CMK (cell line): ENCODE data around the gene ZG16B.

Source experiments
- DNase-seq: peaks from one replicate; pipeline ENCODE4 v3.0.0-alpha.2; 2010; ENCODE audit warnings: low read depth

The ZG16B gene

DNA sequence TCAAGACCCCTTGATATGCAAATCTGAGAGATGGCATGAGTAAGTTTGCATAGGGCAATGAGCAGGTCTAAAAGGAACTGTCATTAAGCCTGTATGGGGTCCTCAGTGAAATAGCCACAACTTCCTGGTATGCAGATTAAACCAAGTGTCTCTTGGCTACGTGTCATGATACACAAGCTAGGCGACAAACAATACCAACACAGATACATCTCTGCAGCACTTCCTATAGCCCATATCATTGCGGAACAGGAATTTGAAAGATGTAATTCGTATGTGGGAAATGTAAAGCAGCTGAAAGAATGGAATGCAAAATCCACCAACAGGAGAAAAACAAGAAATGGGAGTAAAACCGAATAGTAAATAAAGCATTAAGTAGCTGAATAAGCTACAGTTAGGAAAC is 15.0 kb downstream of the ZG16B start:
- peak; percentile 74 for DNase-seq

DNA sequence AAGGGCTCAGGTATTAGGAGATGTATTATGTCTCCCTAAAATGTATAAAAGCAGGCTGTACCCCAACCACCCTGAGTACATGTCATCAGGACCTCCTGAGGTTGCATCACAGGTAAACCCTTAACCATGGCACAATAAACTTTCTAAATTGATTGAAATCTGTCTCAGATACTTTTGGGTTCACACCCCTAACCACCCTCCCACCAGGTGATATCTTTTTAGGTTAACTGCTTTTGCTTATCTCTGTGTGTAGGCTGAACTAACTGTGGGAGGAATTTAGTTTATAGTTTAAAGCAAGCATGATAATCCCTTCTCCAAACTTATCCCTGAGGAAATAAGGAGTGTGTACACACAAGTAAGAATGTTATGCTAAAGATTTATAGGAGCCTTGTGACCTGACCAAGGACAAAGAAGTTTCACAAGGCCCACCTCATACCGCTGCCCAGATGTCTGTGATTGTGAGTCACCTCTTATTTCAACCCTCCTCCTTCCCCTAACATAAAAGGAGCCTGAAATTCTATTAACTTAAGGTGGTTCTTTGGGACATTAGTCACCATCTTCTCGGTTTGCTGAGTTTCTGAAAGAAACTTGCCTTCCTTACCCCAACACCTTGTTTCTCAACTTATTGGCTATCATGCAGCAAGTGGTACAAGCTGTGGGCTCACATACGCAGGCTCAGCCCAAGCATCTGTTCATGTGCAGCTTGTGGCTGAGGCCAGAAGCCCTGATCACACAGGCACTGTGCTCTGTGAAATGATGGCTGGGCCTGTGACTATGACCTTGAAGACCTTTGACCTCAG is 16.6 kb downstream of the ZG16B start:
- no peak for DNase-seq

DNA sequence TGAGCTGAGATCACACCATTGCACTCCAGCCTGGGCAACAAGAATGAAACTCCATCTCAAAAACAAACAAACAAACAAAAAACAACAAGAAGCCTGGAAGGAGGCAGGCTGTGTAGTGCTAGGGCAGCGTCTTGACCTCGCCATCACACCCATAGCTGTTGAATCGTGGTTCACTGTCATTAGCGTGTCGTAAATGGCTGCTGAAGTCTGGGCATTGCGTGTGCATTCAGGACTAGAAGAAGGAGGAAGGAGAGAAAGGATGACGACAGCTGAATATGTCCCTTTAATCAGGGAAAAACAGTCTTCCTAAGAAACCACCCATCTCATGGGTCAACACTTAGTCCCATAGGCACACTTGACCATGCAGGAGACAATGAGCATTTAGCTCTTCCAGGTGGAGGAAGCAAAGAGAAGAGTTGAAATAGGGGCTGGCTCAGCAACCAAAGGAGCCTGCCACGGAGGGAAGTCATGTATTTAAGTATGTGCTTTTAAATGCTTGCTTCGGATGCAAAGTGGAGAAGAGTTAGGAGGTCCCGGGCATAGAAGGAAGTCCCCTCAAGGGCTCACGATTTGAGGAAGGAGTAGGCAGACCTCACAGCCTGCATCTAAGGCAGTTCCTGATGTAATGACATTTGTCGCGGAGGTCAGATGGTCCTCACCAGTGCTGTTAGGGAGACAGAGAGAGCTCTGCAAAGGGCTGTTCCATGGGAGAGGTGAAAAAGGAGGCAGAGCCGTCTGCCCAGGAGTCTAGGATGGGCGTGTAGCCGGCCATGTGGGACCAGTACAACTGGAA is 19.0 kb downstream of the ZG16B start:
- no peak for DNase-seq

DNA sequence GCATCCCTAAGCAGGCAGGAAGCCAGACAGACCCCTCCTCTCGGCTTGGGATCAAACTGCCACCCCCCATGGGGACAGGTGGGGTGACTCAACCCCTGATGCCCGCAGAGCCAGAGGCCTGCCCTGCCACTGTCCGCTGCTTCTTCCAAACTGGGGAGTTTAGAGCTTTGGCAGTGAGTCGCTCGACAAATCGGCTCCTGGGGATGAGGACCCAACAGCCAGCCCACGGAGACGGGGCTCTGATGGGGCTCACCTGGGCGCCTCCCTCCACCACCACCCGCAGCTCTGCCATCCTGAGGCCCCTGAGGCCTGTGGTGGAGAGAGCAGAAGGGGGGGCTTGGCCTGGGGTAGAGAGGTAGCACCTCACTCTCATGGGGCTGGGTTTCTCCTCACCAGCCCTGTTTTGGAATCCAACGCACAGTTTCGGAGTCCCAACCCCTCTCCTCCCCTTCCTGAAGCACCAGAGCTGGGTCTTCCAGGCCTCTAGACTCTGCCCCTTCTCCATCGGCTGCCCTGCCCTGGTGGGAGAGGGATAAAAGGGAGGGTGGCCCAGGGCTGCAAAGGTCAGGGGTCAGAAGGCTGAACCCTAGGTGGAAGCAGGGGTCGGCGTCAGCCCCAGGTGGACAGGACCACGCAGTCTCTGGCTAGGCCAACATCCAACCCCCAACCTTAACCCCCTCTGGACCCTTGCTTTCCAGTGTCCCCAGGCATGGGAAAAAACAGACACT is 22.1 kb downstream of the ZG16B start:
- DNase-seq, result no peak

DNA sequence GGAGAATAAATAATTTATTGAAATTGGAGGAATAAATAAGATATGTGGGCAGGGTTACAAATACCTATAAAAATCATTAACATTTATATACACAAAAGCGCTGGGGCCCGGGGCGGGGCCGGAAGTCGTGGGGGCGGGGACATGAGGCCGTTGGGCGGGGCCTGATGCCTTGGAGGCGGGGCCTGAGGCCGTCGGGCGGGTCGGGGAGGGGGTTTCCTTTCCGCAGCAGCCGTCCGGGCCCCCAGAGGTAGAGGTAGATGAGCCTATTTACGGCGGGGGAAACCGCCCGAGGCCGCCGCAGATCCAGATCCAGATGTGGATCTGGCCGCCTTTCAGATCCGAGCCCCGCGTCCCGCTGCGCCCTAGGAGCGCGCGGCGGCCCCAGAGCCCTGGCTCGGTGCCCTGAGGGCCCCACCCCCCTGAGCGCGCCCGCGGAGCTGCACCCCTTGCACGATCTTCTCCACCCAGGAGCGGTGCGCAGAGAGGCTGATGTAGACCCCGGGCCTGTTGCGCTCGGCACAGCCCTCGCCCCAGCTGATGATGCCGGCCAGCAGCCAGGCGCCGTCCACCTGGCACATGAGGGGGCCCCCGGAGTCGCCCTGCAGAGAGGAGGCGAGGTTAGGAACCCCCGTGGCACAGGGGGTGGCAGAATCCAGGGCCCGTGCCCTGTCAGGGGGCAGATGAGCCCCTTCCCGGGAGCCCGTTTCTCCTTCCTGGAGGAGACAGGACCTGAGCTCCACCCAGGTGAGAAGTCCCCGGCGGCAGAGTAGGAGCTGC is 22.8 kb downstream of the ZG16B start:
- no peak for DNase-seq

DNA sequence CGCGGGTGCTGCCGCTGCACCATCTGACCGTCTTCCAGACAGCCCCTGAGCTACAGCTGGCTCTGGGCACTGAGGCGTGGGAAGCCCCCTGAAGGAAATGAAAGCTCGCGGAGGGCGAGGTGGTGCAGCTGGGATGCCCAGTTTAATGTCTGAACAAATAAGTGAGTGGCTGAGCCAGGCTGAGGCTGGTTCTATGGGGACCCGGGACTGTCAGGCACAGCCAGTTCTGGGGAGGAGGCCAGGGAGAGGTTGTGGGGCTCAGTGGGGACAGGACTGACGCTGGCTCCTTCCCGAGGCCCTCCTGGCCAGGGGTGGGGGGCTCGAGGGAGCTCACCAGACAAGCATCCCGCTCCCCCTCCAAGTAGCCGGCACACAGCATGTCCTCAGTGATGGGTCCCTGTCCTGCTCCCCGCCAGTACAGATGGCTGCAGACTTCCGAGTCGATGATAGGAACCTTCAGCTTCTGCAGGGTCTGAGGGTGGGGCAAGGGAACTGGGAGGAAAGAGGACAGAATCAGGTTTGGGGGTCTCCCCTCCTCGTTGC is 23.5 kb downstream of the ZG16B start:
- DNase-seq, result no peak

DNA sequence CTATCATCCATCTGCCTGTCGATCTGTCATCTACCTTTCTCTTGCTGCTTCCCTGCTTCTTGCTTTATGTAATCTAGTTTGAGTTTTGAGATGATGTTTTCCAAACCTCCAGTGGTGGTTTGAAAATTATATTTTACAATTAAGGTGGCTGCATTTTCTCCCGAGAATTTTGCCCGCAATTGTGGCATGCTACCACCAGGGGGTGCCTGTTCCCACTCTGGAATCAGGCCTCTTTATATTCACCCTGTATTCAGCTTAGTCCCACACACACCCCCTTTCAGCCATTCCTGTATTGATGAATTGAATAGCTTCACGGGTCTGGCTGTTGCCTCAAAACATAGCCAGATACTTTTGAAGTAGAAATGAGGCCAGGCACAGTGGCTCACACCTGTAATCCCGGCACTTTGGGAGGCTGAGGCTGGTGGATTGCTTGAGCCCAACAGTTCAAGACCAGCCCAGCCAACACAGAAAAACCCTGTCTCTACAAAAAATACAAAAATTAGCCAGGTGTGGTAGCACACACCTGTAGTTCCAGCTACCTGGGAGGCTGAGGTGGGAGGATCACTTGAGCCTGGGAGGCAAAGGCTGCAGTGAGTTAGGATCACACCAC is 24.7 kb downstream of the ZG16B start:
- DNase-seq, result no peak

DNA sequence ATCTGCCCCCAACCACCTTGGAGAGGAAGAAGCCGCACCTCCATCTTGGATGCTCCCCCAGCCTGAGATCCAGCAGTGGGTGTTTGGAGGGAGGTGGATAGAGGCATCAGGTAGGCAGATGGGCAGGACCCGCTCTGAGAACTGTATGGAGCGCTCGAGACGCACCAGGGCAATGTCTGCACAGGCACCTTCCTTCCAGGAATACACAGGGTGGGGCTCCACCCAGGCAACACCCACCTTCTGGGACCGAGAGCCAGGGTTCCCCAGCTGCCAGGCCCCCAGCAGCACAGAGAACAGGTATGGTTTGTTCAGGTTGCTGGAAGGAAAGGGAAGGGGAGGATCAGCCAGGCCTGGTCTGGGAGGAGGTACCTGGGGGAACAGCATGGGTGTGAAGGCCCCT is 25.4 kb downstream of the ZG16B start:
- no peak for DNase-seq

DNA sequence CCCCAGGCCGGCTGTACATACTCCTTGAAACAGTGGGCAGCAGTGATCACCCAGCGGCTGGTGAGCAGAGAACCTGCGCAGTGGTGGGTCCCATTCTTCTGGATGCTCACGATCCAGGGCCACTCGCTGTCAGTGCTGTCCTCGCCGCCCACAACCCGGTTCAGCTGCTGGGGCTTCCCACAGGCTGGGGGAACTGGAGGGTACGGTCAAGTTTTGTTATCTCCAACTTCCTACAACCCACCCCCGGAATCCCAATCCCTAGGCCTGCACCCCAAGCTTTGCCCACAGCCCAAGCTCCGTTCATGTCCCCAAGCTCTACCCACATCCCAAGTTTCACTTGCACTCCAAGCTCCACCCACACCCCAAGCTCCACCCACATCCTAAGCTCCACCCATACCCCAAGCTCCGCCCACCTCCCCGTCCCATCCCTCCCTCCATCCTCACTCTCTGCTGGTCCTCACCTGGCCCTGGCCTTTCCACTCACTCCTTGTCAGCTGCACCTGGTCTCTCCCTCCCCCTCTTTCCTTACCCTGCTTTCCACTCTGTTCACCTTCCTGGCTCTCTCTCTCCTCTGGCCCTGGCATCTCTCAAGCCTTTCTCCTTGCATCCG is 26.1 kb downstream of the ZG16B start:
- peak; percentile 30 for DNase-seq

DNA sequence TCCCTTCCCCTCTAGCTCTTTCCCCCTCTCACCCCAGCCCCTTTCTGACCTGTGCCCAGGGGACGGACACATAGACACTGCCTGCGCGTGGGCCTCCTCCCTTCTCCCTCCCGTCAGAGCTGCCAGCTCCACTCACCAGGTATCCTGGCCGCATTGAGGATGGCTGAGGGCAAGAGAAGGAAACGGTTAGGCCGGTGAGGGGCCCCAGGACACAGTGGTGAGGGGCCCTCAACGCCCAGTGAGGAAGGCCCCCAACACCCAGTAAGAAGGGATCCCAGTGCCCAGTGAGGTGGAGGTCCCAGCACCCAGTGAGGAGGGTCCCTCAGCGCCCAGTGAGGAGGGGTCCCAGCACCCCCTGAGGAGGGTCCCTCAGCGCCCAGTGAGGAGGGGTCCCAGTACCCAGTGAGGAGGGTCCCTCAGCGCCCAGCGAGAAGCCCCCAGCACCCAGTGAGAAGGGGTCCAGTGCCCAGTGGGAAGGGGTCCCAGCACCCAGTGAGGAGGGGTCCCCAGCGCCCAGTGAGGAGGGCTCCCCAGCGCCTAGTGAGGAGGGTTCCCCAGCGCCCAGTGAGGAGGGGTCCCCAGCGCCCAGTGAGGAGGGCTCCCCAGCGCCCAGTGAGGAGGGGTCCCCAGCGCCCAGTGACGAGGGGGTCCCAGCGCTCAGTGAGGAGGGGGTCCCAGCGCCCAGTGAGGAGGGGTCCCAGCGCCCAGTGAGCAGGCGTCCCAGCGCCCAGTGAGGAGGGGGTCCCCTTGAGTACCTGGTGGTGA is 26.8 kb downstream of the ZG16B start:
- no peak for DNase-seq

DNA sequence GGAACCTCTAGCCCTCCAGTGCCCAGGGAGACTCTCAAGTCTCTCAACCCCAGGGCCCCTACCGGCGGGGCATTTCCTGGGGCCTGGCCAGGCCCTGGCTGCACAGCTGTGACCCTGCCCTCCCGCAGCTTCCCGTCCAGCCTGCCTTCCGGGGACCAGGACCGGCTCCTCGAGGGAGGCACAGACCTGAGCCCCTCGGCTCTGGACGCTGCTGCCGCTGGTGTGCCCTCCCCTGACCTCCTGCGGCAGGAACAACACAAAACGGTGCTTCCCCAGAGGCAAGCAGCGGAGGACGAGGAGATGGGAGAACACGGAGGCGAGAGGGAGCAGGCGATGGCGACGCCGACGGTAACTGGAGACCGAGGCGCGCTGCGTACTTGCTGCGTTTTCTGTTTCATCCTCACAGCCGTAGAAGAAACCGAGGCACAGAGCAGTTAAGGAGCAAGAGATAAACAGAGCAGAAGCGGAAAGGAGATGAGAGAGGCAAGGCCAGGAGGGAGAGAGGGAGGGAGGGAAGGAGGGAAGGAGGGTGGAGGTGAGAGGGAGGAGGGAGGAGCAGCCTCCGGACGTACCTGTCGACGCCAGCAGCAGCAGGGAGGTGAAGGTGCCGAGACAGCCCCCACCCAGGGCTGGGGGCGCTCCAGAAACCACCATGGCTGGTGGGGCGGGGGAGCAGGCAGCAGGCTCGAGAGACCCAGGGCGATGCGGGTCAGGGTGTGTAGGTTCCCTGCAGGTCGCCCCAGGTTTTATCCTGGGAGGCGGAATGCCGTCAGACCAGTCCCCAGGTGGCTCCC is 27.5 kb downstream of the ZG16B start, which contains the start of gene PRSS22:
Gene PRSS22, minus strand, starts transcription at position 720 of the 794 bp plus-strand sequence. Its CDS starts 66 bp downstream, at position 654.
- DNase-seq, result no peak

DNA sequence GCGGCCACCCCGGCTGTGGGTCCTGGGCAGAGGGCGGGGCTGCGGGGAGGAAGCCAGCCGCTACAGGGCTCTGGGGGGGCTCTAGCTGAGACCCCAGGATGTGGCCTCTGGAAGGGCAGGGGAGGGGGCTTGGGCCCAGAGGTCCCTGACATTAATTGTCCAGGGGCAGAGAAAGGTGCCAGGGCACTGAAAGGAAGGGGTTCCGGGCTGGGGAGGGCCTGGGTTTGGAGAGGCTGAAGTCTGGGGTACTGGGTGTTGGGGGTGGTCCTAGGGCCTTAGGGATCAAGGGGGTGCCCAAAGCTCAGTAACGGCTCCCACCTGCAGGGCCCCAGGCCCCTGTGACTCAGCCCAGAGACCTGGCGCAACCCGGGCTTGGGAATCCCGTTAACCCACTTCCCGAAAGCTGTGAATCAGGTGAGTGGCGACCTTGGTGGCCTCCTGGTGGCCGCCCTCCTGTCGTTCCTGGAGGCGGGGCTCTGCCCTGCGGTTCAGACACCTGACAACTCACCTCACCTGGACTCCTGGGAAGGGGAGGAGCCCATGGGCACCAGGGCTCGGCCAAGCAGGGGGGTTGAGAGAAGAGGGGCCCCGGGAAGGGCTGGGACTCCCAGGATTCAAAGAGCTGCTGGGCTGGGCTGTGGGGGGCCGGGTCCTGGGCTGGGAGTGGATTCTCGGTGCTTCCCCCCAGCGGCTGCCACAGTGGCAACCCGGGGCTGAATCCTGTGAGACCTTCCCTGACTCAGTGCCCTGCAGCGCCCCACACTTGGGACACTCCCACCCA is 28.3 kb downstream of the ZG16B start:
- no peak for DNase-seq

DNA sequence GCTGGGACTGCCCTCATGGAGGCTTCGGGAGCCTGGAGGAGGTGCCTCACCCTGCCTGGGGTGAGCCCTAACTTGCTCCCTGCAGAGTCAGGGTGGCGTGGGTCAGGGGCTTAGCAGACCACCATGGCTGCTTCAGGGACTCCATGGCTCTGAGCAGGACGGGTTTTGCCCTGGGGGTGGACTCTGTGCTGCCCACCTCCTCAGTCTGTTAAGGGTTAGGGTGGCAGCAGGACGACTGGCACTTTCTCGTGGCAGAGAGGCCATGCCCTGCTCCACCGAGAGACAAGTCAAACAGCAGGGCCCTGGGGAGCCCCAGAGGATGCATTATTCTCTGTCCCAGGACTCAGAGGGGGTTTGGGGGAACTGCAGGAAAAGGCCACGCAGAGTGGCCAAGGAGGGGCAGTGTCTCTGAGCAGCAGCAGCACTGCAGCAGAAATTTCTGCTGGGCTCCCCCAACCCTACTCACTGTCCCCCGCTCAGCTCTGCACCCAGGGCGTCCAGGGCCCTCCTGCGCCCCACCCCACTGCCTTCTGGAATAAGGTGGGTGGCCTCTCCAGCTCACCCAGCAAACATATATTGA is 29.7 kb downstream of the ZG16B start:
- DNase-seq, result no peak

DNA sequence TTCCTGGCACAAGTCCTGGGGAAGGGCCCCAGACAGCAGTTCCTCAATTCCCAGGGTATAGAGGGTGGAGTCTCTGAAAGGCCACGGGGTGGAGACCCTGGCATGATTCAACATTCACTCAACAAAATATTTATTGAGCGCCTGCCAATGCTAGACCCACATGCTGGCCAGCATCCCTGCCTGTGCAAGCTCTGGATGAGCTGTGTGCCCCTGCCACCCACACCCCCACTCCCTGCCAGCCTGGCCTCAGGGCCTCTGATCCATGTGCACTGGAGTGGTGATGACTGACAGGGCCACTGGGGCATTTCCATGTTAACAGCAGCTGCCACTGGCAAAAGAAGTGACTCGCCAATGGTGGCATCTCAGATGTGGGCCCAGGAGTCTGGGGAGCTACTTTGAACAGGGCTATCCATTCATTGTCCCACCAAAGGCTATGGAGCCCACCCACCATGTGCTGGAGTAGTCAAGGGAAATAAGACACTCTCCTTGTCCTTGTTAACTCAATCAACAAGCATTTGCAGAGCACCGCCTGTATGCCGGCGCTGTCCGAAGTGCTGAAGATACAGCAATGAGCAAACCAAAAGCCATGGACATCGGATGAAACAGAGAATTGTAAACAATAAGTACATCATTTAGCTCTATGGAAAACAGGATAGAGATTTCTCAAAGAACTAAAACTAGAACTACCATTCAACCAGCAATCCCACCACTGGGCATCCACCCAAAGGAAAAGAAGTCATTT is 30.9 kb downstream of the ZG16B start:
- DNase-seq, result no peak

DNA sequence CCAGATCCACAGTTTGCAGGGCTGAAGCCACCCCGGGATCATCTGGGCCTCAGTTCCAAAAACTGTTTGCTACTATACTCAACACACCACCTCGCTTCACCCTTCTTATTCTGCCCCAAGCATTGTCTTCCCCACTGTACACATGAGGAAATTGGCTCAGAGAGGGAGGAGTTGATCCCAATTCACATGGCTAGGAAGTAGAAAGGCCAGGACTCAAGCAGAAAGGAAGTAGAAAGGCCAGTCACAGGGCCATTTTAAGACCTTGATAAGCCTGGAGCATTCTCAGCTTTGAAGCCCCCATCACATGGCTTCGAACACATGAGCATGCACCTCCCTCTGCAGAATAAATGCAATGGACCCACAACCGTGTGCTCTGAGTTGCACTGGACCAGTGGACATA is 35.5 kb downstream of the ZG16B start:
- no peak for DNase-seq

DNA sequence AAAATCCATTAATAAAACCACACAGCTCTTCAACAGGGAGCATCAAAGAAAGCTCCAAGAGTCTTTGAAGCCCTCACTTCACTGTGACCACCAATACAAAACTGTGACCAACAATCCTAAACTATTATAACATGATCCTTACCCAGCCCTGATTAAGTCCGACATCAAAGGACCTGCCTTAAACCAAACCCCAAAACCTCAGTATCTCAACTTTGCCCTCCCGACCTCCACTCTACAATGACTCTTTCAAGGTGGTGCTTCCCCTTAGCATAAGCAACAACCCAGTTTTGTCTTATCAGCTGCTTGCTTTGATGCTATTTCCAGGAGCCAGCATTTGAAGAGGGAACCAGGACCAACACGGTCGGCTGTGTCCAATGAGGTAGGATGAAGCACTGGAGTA is 36.3 kb downstream of the ZG16B start:
- DNase-seq, result no peak

DNA sequence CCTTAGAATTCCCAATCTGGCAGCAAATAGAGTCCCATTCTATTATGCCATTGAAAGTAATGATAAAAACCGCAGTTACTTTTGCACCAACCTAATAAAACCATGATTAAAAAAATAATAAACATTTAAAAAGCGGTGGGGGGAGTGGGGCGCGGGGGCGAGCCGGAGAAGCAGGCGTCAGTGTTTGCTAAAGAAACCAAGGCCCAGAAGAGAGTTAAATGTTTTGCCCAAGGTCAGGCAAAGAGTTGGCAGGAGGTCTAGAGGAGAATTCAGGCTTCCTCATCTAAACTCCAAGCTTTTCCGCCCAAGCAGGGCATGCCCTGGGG is 37.5 kb downstream of the ZG16B start:
- DNase-seq, result no peak
